ENCODE data around the gene LEF1.

DNA sequence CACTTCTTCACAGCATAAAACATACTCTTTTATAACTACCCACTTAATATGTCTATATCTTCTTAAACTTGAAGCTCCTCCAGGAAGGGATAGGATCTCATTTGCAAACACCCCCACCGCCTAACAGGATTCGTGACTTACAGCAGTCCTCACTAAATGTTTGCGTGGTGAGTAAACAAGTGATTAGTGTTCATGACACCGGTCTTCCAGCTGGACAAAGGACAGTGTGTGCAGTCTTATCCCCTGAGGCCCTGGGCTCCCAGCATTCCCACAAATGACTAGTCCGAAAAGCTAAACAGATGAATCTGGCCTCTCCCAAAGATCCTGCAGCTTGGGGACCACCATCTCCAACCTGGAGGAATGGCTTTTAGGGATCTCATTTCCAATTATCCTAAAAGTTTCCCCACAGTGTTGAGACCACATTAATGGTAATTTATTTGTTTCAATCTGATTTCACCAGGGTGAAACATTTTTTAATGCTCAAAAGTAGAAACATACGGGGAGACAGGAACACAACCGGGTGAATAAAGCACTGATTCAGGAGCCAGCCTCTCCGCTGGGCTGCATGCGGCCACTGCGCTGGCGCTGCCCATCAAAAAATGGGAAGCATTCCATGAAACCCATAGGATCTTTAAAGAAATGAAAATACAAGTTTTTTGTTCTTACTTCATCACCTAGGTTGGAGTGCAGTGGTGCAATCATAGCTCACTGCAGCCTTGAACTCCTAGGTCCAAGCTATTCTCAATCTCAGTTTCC lies 109.9 kb downstream of the LEF1 start:
- TF ChIP-seq POLR2AphosphoS5 (IDR thresholded peaks at IDR 0.05; ENCODE audit: low read depth, low read length), result no peak
- no peak for TF ChIP-seq PAX5 (IDR thresholded peaks at IDR 0.05; ENCODE audit: insufficient read depth, low read length, severe bottlenecking)
- TF ChIP-seq POLR2A (IDR thresholded peaks at IDR 0.05; ENCODE audit: low read depth, low read length), result no peak
- TF ChIP-seq TAF1 (IDR thresholded peaks at IDR 0.05; ENCODE audit: low read depth, low read length), result no peak
- no peak for TF ChIP-seq SPI1 (IDR thresholded peaks at IDR 0.05; ENCODE audit: low read depth, low read length)
- no peak for TF ChIP-seq POU2F2 (IDR thresholded peaks at IDR 0.05; ENCODE audit: low read depth, low read length)
